ENCODE data around the gene CITED4. TPM values are rescaled to one million over a fixed set of nuclear protein-coding genes. Genes with fewer than 3 reads are reported as not detected.

The CITED4 gene
- total and polyA plus RNA-seq, 9 of the 15 experiments (the other 6 are each of a cell fraction or from before 2014, with no cell fraction given), result 0.11 to 1.2 (median 0.17) TPM; not detected in 2

DNA sequence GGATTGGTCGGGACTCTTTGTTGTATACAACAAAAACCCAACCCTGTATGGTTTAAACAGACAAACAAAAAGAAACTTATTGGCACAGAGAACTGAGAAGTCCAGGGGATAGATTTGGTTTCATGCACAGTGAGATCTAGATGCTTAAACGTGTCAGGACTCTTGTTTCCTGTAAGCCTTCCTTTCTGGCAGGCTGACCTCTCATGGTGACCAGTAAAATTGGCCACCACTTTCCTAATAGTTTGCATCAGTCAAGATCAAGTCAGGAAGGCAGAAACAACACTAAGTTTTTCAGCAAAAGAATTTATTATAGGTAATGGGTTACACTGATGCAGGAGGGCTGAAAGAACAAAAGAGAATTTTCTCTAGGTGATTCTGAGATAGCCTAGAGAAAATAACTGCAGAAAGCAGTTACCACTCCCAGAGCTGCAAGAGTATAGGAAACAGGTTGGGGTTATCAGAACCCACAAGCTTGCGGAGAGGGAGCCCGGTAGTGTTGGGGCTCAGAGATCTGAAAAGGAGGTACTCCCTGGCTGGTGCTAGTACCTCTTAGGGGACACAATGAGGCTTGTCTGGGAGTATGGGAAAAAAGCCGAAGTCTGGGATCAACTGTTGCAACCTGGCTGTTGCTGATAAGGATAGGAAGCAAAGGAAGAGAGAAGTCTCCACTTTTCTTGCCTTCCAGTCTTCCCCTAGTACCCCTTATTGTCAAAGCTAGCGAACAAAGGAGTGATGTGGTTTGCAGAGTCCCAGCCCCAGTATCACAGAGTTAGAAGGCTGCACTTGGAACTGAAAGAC, 21.4 kb downstream of the CITED4 start (continued):
- TF ChIP-seq GATA2 (CRISPR knock-in tag; IDR thresholded peaks at IDR 0.05) (peak; percentile 82), HOXB6 (CRISPR knock-in tag; IDR thresholded peaks at IDR 0.05; ENCODE audit: borderline replicate concordance) (no peak), ZNF76 (CRISPR knock-in tag; IDR thresholded peaks at IDR 0.05; ENCODE audit: borderline replicate concordance) (no peak), MBD2 (IDR thresholded peaks at IDR 0.05; ENCODE audit: borderline replicate concordance, low read depth) (no peak), ZNF583 (CRISPR knock-in tag; IDR thresholded peaks at IDR 0.05) (peak; percentile 28; the same call in 1 of the 2 replicates), NR1H2 (CRISPR knock-in tag; IDR thresholded peaks at IDR 0.05) (no peak), ZNF780A (CRISPR knock-in tag; IDR thresholded peaks at IDR 0.05) (no peak), GATAD2A (IDR thresholded peaks at IDR 0.05) (0 out of 2 replicates have a peak, but pooled peaks have one; percentile 20), MTA3 (IDR thresholded peaks at IDR 0.05; ENCODE audit: borderline replicate concordance) (peak; percentile 89), MTA2 (IDR thresholded peaks at IDR 0.05; ENCODE audit: low read depth) (peak; percentile 91), CHCHD3 (CRISPR knock-in tag; IDR thresholded peaks at IDR 0.05) (no peak), DDX20 (tag; IDR thresholded peaks at IDR 0.05; ENCODE audit: low read depth) (no peak), ZKSCAN1 (IDR thresholded peaks at IDR 0.05; ENCODE audit: low read depth, low read length) (no peak), NFRKB (IDR thresholded peaks at IDR 0.05; ENCODE audit: low read depth) (no peak), RBM17 (IDR thresholded peaks at IDR 0.05; ENCODE audit: borderline replicate concordance, low read depth, low read length) (no peak), NCOA4 (IDR thresholded peaks at IDR 0.05; ENCODE audit: partially characterized antibody) (no peak), PRMT5 (CRISPR knock-in tag; IDR thresholded peaks at IDR 0.05) (no peak), FIP1L1 (IDR thresholded peaks at IDR 0.05; ENCODE audit: low read depth, low read length, poor library complexity, severe bottlenecking) (no peak), ZNF586 (CRISPR knock-in tag; conservative IDR thresholded peaks at IDR 0.05) (no peak), FOS (IDR thresholded peaks at IDR 0.05; ENCODE audit: extremely low read depth, insufficient read length) (no peak), LEF1 (IDR thresholded peaks at IDR 0.05) (peak; percentile 70; the same call in 1 of the 2 replicates), ZNF384 (IDR thresholded peaks at IDR 0.05; ENCODE audit: low read depth, low read length) (no peak), SIRT6 (IDR thresholded peaks at IDR 0.05; ENCODE audit: low read depth, low read length) (no peak), PHF8 (IDR thresholded peaks at IDR 0.05; ENCODE audit: borderline replicate concordance, low read length) (no peak), SMAD1 (IDR thresholded peaks at IDR 0.05; ENCODE audit: low read depth, low read length, partially characterized antibody) (no peak), RFX7 (CRISPR knock-in tag; IDR thresholded peaks at IDR 0.05) (no peak), U2AF2 (optimal IDR thresholded peaks at IDR 0.05; ENCODE audit: low read depth, low read length) (no peak), BRD4 (IDR thresholded peaks at IDR 0.05) (no peak)
- TF ChIP-seq, protein P1, sequence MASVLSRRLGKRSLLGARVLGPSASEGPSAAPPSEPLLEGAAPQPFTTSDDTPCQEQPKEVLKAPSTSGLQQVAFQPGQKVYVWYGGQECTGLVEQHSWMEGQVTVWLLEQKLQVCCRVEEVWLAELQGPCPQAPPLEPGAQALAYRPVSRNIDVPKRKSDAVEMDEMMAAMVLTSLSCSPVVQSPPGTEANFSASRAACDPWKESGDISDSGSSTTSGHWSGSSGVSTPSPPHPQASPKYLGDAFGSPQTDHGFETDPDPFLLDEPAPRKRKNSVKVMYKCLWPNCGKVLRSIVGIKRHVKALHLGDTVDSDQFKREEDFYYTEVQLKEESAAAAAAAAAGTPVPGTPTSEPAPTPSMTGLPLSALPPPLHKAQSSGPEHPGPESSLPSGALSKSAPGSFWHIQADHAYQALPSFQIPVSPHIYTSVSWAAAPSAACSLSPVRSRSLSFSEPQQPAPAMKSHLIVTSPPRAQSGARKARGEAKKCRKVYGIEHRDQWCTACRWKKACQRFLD (CRISPR knock-in tag; IDR thresholded peaks at IDR 0.05), result no peak
- TF ChIP-seq, protein P2, sequence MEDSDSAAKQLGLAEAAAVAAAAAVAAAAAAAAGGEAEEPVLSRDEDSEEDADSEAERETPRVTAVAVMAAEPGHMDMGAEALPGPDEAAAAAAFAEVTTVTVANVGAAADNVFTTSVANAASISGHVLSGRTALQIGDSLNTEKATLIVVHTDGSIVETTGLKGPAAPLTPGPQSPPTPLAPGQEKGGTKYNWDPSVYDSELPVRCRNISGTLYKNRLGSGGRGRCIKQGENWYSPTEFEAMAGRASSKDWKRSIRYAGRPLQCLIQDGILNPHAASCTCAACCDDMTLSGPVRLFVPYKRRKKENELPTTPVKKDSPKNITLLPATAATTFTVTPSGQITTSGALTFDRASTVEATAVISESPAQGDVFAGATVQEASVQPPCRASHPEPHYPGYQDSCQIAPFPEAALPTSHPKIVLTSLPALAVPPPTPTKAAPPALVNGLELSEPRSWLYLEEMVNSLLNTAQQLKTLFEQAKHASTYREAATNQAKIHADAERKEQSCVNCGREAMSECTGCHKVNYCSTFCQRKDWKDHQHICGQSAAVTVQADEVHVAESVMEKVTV (CRISPR knock-in tag; IDR thresholded peaks at IDR 0.05), result no peak; the same call in 1 of the 2 replicates

All from K562 (cell line).